HG03457 (cell line): ENCODE measurements around the gene TMEM138.
A peak's percentile ranks its signal among the peaks of the same experiment; 100 is the strongest.

ENCODE experiments used
- ATAC-seq: cut with Tn5 transposase; IDR thresholded peaks from one replicate; pipeline ENCODE4 v1.9.1; 2021; ENCODE audit warnings: moderate number of reproducible peaks; ENCODE audit not compliant: unreplicated experiment

TMEM138 gene

GRCh38 chr11:61361741-61362541 lies at the start of gene TMEM138, which contains the start of gene CYB561A3:
Gene TMEM138 (plus strand): TSS chr11:61362374. CDS start chr11:61364391, 2,017 bp downstream.
Gene CYB561A3 (minus strand): TSS chr11:61361882. CDS start chr11:61356713, 5,169 bp downstream.
- peak; percentile 66 for ATAC-seq

GRCh38 chr11:61315260-61315659 lies 46.9 kb upstream of the TMEM138 start:
- ATAC-seq, result no peak

GRCh38 chr11:61325649-61326414 lies 36.3 kb upstream of the TMEM138 start:
- no peak for ATAC-seq

- no peak for ATAC-seq
These were observed 34.5 kb upstream of the TMEM138 start for GRCh38 chr11:61327669-61328071.

GRCh38 chr11:61328351-61328750 lies 33.8 kb upstream of the TMEM138 start:
- no peak for ATAC-seq

- ATAC-seq, result no peak
These were observed 32.3 kb upstream of the TMEM138 start for GRCh38 chr11:61329871-61330270.

- ATAC-seq, result no peak
These were observed 30.5 kb upstream of the TMEM138 start for GRCh38 chr11:61331651-61332050.

GRCh38 chr11:61332281-61332796 lies 29.8 kb upstream of the TMEM138 start:
- no peak for ATAC-seq

GRCh38 chr11:61332797-61333549 lies 29.2 kb upstream of the TMEM138 start, which contains the start of the genes DDB1 and TKFC:
Gene DDB1 (minus strand): TSS chr11:61333105. CDS start chr11:61332968, 137 bp downstream.
Gene TKFC (plus strand): TSS chr11:61333228. CDS start chr11:61334729, 1,501 bp downstream.
- peak; percentile 68 for ATAC-seq

- ATAC-seq, result no peak
These were observed 28.4 kb upstream of the TMEM138 start for GRCh38 chr11:61333550-61334433.

GRCh38 chr11:61334434-61335354 lies 27.5 kb upstream of the TMEM138 start:
- no peak for ATAC-seq

- ATAC-seq, result no peak
These were observed 26.8 kb upstream of the TMEM138 start for GRCh38 chr11:61335355-61335710.

- no peak for ATAC-seq
These were observed 25.8 kb upstream of the TMEM138 start for GRCh38 chr11:61336171-61336935.

GRCh38 chr11:61337706-61338470 lies 24.3 kb upstream of the TMEM138 start:
- no peak for ATAC-seq

- no peak for ATAC-seq
These were observed 23.2 kb upstream of the TMEM138 start for GRCh38 chr11:61338783-61339489.

GRCh38 chr11:61339490-61339878 lies 22.7 kb upstream of the TMEM138 start:
- no peak for ATAC-seq

- no peak for ATAC-seq
These were observed 21.2 kb upstream of the TMEM138 start for GRCh38 chr11:61340979-61341378.
